ENCODE measurements around the gene OASL.

OASL gene

DNA sequence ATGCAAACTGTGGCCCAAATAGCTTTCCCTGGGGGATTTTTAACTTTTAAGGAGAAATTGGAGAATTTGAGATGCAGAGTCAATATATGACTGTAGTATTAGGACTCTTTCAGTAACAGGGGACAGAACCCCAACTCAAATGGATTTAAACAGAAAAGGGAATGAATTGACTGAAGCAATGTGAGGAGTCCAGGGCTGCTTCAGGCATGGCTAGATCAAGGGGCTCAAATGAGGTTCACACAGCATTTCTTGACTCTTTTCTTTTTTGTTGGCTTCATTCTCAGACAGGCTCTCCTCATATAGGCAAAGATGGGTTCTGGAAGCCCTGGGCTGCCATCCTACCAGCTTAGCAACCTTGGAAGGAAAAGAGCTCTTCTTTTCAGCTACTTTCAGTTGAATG, 47.1 kb downstream of the OASL start:
- DNase-seq (ENCODE audit: low read depth) = no peak

DNA sequence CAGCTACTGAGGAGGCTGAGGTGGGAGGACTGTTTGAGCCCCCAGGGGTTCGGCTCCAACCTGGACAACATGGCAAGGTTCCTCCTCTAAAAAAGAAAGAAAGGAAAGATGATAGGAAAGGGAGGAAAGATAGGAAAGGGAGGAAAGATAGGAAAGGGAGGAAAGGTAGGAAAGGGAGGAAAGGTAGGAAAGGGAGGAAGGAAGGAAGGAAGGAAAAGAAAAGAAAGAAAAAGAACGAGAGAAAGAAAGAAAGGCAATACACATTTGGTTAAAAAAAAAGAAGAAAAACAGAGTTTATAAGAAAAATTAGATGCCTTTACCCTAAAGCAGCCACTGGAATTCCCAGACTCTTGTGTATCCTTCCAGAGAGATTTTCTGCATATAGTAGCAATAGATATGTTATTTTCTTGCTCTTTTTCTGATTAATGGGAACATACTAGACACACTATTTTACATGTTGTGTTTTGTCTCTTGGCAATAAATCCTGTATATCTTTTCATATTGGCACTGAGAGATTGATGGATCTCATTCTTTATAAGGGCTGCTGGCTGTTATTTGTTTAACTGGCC, 48.5 kb downstream of the OASL start:
- DNase-seq (ENCODE audit: low read depth) = no peak

DNA sequence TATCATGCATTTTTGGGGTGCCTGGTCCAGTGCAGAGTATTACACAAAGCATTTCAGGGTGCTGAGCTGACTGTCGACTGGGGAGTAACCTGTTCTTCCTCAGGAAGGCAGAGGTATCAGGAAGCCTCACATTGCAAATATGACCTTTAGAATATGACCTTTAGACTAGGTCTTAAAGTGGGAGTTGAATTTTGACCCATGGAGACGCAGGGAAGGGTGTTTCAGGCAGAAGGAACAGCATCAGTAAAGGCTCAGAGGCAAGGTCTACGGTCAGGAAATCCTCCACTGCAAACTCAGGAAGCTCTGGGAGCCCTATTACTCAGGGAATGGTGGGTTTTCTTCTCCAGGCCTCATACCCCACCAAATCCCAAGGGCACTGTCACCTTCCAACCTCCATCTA, 49.4 kb downstream of the OASL start:
- DNase-seq (ENCODE audit: low read depth) = no peak

DNA sequence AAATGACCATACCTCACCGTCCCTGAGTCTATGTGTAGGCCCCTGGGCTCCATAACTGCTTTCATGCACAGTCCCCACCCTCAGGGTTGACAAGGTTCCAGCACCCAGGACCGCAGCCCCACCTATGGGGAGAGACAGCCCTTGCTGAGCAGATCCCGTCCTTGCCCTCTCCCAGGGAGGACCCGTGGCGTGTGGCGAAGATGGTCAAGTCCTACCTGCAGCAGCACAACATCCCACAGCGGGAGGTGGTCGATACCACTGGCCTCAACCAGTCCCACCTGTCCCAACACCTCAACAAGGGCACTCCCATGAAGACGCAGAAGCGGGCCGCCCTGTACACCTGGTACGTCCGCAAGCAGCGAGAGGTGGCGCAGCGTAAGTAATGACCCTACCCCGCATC, 50.4 kb downstream of the OASL start:
- DNase-seq (ENCODE audit: low read depth) = no peak

DNA sequence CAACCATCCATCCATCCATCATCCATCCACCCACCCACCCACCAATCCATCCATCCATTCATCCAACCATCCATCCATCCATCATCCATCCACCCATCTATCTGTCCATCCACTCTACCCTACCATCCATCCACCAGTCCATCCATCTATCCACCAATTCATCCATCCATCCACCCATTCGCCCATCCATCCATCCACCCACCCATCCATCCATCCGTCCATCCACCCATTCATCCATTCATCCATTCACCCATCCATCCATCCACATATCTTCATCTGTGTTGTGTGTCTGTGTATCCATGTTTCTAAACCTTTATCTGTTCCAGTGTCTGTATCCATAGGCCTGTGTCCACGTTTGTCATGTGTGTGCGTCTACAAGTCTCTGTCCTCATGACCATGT, 50.8 kb downstream of the OASL start:
- DNase-seq (ENCODE audit: low read depth) = no peak

DNA sequence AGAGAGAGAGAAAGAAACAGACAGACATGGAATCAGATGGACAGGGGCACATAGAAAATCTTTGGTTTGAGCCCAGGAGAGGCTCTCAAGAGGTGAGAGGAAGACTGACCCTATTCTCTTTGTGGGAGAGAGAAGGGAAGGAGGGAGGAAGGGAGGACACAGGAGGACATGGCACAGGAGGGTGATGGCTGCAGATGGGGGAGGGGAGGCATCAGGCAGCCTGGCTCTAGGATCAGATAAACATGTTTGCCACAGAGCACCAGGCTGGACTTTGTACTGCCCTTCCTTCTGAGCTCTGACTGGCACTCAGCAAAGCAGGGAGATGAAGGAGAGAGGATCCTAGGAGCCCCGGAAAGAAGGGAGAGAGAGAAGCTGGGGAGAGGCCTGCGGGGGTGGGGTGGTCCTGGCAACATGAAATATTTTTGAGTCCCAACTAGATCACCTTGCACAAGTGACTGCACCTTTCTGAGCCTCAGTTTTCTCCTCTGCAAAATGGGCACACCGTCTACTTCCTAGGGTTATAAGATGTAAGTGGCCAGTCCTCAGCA, 54.6 kb downstream of the OASL start:
- no peak for DNase-seq (ENCODE audit: low read depth)

DNA sequence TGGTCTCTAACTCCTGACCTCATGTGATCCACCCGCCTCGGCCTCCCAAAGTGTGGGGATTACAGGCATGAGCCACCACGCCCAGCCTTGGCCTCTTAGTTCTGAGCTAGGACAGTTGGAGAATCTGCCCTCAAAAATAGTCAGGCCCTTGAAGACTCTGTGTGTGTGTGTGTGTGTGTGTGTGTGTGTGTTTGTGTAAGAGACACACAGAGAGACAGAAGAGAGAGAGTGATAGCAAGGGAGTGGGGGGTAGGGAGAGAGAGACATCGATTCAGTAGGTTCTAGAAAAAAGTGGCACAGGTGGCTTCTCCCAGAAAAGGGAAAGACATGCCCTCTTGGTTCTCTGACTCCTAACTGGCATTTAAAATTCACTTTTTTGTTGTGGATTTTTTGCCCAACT, 55.3 kb downstream of the OASL start:
- DNase-seq (ENCODE audit: low read depth) = no peak

DNA sequence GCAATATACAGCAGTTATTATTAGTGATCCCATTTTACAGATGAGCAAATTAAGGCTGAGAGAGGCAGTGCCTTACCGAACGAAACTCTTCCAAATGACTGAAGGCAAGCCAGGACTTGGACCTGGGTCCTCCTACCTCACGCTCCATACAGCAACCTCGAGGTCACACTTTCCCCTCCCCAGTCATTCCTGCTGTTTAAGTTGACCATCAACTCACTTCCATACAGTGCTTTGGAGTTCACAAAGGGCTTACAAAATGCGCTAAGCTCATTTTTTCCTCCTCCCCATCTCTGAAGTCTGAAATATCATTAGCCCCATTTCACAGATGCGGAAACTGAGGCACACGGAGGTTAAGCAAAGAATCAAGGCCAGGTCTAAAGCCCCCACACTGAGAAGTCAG, 56.4 kb downstream of the OASL start:
- no peak for DNase-seq (ENCODE audit: low read depth)

DNA sequence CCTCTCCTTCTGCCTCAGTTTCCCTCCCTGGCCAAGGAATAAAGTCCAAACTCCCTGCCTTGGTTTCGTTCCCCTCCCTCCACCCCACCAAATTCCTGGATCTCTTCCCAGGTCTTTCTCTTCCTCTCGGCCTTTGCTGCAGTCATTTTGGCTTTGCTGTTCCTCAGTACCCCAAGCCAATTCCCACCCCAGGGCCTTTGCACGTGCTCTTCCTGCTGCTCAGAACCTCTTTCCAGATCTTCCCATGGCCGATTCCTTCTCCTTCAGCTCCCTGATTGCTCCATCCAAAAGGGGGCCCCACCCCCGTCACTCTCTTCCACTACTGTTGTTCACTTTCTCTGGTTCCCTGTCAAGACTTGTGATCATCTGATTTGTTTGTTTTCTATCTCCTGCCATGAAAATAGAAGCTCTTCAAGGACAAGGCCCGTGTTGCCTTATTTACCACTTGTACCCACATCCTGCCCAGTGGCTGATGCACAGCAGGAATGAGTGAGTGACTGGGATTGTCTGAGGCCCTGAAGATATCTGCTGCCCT, 57.6 kb downstream of the OASL start:
- DNase-seq (ENCODE audit: low read depth) = no peak

DNA sequence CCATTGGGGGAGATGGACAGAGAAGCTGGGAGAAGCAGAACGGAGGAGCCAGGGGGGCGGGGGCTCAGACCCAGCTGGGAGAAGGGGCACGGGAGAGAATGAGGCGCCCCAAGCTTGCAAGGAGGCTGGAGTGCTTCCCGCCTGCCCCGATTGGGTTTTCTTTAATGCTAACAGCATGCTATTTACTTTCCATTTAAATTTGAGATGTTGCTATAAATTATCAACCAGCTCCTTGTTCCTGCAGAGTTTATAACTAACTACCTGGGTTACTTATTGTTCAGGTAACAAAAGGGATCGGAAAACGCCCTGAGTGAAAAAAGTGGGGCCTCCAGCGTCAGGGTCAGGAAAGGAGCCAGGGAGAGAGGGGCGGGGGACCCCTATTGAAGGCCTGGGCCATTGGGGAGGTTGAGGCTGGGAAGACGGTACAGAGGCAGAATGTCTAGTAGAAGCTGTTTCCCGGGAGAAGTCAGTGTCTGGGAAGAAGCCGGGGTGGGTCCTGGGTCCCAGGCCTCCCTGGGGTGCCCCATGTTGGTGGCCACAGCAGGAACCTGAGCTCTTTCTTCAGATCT, 58.2 kb downstream of the OASL start:
- DNase-seq (ENCODE audit: low read depth) = no peak

DNA sequence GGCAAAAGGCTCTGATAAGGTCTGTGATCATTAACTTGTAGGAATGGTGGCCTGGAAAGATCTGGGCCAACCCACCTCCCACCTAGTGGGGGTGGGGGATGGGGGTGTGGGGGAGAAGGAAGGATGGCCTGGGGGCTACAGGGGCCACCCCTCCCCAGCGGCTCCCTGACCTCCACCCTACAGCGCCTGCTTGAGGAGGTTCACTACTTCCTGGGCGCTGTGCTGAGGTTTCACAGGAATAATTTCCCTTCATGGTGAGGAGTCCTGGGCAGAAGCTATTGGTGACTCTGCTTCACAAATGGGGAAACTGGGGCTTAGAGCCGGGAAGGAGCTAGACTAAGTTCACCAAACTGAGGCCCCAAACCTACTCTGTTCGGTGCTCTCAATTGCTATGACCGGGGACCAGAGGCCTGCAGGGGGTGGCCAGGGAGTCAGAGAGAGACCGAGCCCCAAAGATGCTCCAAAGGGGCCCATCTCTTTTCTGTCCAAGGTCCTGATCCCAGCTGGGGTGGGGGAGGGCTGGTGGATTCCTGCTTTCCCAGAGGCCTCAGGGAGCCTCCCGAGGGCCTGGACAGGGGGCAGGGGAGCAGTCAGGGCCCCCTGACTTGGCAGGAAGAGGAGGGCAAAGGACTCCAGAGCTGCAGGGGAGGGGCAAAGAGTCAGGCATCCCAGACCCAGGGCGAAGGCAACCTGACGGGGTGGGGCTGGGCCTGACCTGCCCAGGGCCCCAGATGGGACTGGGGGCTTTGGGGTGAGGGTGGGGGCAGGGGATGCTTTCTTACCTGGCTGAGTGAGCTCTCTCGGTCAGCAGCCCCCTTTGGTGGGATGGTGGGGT, 59.0 kb downstream of the OASL start:
- DNase-seq (ENCODE audit: low read depth) = no peak

DNA sequence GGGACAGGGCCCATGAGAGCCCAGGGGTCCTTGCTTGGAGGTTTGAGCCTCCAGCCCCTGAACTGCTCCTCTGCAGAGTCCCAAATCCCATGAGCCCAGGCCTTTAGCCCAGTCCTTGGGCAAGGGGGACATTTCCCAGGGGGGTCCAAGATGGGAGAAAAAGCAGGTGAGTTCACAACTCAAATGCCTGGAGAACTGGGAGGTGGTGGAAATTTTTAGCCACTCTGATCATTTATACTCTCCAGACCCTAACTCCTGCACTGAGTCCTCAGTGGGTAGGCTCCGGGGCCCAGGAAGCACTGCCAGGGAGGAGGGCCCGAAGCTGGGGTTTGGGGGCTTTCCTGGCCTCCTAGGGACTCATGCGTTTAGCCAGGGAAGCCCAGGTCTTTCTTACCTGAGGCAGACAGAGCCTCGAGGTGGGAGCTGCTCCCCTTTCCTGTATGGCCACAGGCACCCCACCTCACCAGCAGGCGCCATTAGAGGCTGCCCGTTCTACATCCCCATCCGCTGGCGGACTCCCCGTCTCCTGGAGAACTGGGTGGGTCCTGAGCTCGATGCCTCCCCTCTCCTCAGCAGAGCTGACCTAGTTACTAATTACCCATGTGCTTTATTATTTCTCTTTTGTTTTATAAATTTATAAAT, 59.7 kb downstream of the OASL start:
- DNase-seq (ENCODE audit: low read depth) = no peak

DNA sequence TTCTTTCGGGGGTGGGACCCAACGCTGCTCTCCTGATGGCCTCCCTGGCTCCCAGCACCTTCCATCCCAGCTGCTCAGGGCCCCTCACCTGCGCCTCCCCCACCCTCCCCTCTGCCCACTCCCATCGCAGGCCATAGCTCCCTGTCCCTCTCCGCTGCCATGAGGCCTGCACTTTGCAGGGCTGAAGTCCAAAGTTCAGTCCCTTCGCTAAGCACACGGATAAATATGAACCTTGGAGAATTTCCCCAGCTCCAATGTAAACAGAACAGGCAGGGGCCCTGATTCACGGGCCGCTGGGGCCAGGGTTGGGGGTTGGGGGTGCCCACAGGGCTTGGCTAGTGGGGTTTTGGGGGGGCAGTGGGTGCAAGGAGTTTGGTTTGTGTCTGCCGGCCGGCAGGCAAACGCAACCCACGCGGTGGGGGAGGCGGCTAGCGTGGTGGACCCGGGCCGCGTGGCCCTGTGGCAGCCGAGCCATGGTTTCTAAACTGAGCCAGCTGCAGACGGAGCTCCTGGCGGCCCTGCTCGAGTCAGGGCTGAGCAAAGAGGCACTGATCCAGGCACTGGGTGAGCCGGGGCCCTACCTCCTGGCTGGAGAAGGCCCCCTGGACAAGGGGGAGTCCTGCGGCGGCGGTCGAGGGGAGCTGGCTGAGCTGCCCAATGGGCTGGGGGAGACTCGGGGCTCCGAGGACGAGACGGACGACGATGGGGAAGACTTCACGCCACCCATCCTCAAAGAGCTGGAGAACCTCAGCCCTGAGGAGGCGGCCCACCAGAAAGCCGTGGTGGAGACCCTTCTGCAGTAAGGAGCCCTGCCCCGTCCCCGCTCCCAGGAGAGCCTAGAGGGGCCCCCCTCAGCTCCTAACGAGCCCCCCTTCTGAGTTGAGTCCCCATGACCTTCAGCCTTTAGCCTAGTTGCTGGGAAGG, 60.5 kb downstream of the OASL start, which contains the start of gene HNF1A:
TSS of gene HNF1A (plus strand) at position 248 of the 924 bp plus-strand sequence. CDS start at position 474, 226 bp downstream.
- no peak for DNase-seq (ENCODE audit: low read depth)

DNA sequence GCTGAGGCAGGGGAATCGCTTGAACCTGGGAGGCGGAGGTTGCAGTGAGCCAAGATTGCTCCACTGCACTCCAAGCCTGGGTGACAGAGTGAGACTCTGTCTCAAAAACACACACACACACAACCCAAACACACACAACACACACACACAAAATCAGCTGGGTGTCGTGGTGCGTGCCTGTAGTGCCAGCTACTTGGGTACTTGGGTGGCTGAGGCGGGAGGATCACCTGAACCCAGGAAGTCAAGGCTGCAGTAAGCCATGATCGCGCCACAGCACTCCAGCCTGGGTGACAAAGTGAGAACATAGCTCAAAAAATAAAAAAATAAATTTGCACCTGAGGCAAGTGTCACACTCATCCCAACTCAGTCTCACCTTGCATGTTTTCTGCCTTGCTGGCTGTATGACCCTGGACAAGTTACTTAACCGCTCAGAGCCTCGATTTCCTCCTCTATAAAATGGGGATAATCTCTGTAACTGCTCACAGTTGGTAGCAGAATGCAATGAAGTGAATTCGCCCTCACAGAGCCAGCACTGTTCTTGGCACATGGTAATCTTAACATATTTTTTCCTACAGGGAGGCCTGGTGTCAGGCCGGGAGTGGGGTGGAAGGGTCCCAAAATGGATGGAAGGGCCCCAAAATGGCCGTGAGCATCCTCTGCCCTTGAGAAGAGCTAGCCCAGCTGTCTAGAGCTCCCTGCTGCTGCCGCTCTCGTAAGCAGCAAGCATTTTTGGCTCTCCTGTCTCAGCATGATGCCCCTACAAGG, 61.3 kb downstream of the OASL start:
- no peak for DNase-seq (ENCODE audit: low read depth)

DNA sequence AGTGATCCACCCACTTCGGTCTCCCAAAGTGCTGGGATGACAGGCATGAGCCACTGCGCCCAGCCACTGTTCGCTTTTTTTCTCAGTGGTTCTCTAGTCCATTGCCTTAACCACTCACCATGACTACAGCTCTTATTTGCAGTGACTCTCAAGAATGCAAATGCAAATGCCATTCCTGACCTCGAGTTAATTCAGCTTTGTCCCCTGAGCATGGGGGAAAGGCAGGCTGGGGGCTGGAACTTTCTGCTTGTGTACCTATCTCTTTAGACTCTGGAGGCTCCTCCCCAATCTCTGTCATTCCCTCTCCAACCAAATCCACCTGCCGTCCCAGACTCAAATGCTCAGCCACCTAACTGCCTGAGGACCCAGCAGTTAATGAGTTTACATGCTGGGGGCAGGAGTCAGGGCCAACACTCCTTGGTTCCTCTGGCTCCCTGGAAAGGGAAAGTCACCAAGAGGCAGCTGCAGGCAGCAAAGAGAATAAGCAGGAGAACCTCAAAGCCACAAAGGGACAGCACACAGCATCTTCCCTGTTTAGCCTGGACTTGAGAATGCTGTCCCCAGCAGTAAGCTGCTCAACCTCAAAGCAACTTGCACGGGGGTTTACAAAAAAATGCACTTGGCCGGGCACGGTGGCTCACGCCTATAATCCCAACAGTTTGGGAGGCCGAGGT, 66.0 kb downstream of the OASL start:
- DNase-seq (ENCODE audit: low read depth) = no peak

DNA sequence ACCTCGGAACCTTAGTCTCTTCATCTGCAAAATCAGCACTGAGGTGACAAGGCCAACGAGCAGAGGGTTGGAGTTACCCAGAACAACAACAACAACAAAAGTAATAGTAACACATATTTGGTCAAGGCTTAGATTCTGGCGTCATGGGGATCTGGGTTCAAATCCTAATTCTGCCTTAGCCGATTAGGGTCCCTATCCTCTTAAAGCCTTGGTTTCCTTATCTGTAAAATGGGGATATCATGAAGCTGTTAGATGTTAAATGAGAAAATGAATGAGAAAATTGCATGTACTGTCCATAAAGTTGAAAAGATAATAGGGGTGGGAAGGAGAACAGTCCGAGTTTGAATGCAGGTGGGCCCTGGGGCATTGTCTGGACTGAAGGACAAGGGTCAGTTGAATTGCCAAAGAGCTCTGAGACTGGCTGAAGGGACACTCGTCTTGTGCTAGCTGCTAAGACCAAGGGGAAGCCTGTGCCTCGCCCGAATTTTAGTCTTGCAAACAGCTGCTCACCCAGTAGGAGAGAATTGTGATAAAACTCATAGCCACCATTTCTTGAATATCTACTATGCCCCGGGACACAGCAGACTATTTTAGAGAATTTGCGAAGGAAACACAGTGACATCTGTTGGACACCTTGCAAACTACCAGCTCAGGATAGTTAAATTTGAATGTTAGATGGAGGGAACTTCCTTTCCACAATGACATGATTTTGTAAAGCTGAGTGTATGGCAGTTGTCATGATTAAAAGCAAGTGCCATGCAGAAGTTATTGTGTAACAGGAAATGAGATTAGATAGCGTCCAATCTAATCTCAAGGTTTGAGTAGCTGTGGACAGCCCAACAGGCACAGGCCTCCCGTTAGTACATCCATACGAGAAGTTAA, 67.5 kb downstream of the OASL start:
- DNase-seq (ENCODE audit: low read depth) = no peak

DNA sequence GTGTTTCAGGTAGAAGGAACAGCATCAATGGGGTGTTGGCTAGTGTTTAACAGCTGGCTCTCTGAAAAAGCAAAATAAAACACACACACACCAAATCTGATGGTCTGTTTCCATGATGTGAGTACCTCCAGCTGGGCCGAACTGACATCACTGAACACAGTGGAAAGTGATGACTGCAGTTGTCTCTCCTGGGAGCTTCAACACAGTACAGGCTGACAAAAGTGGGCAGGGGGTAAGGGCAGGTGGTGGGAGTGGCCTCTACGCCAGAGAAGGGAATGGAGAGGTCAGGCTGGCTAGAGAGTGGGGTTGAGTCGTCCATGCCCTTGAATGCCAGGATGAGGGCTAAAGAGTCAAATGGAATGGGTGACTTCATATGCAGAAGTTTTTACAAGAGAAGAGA, 68.7 kb downstream of the OASL start:
- DNase-seq (ENCODE audit: low read depth) = no peak

All from stimulated activated CD8-positive, alpha-beta memory T cell treated with anti-CD3 and anti-CD28 coated beads, Interleukin-12 subunit alpha, Interleukin-12 subunit beta, amount 100 ng/mL, for 4 hours (primary cell).